Activated CD8-positive, alpha-beta T cell treated with anti-CD3 and anti-CD28 coated beads for 36 hours (primary cell): ENCODE data around the gene SAMD4A. TPM values are rescaled to one million over a fixed set of nuclear protein-coding genes. Genes with fewer than 3 reads are reported as not detected.

ENCODE experiments used
- ATAC-seq: fragments of 200-7000 bp; cut with Tn5 transposase; one replicate; pipeline ENCODE4 v1.10.0; 2021; ENCODE audit warnings: mild to moderate bottlenecking, moderate library complexity
- CTCF ChIA-PET: fragments of 350-600 bp; sonication (Branson Sonifier 250); formaldehyde crosslinking; loops from one replicate; lab custom pipeline; 2021; ENCODE audit warnings: antibody characterized with exemption; lab: Charles Lee
- POLR2A ChIA-PET: fragments of 350-600 bp; sonication (Branson Sonifier 250); formaldehyde crosslinking; loops from one replicate; lab custom pipeline; 2021; ENCODE audit warnings: antibody characterized with exemption; lab: Charles Lee
- DNase-seq: peaks from one replicate; pipeline ENCODE4 v3.0.0-alpha.2; 2020
- H3K27ac Mint-ChIP-seq: one replicate; pipeline ENCODE4 v1.8.0; 2021; ENCODE audit warnings: mild to moderate bottlenecking, mixed read lengths
- H3K27me3 Mint-ChIP-seq: one replicate; pipeline ENCODE4 v1.8.0; 2021; ENCODE audit warnings: mixed read lengths
- H3K36me3 Mint-ChIP-seq: one replicate; pipeline ENCODE4 v1.8.0; 2021; ENCODE audit warnings: low read depth, mixed read lengths
- H3K4me1 Mint-ChIP-seq: one replicate; pipeline ENCODE4 v1.8.0; 2021; ENCODE audit warnings: low read depth, mixed read lengths
- H3K4me3 Mint-ChIP-seq: one replicate; pipeline ENCODE4 v1.8.0; 2021; ENCODE audit warnings: mild to moderate bottlenecking, moderate library complexity, mixed read lengths
- H3K9me3 Mint-ChIP-seq: one replicate; pipeline ENCODE4 v1.8.0; 2021; ENCODE audit warnings: mixed read lengths
- intact Hi-C: fragments of 100-400 bp; cut with micrococcal nuclease; formaldehyde crosslinking; loops from one replicate; pipeline ENCODE4 v1.10.0; 2022
- total RNA-seq, 2 experiments: library from RNA; stranded (reverse); gene quantifications; one replicate each; pipeline ENCODE4 v1.2.3, GENCODE V29; 2021
- TF ChIP-seq, protein P1 (sequence below): fragments of 200-600 bp; IDR thresholded peaks from one replicate; pipeline ENCODE4 v1.8.0; 2022; ENCODE audit warnings: antibody characterized with exemption, mild to moderate bottlenecking

SAMD4A gene
- total RNA-seq, 2 experiments from 2014 or later, result 4.5 to 4.9 TPM

- H3K27me3 Mint-ChIP-seq, result peaks cover 24% of the 10 kb centered on the region
- POLR2A ChIA-PET, result no interaction called here
- H3K9me3 Mint-ChIP-seq, result no peaks in the 10 kb centered on the region
- no peaks in the 10 kb centered on the region for H3K36me3 Mint-ChIP-seq
- TF ChIP-seq, protein P1, sequence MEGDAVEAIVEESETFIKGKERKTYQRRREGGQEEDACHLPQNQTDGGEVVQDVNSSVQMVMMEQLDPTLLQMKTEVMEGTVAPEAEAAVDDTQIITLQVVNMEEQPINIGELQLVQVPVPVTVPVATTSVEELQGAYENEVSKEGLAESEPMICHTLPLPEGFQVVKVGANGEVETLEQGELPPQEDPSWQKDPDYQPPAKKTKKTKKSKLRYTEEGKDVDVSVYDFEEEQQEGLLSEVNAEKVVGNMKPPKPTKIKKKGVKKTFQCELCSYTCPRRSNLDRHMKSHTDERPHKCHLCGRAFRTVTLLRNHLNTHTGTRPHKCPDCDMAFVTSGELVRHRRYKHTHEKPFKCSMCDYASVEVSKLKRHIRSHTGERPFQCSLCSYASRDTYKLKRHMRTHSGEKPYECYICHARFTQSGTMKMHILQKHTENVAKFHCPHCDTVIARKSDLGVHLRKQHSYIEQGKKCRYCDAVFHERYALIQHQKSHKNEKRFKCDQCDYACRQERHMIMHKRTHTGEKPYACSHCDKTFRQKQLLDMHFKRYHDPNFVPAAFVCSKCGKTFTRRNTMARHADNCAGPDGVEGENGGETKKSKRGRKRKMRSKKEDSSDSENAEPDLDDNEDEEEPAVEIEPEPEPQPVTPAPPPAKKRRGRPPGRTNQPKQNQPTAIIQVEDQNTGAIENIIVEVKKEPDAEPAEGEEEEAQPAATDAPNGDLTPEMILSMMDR, result no peak
- H3K4me1 Mint-ChIP-seq, result peaks cover 24% of the 10 kb centered on the region
- no peak overlapping the region for H3K27ac Mint-ChIP-seq
- intact Hi-C loops, result loop anchor here (5.0 kb wide), 1 partner anchor 120 kb away; no protein-coding TSS in a partner anchor
- ATAC-seq, result no peak
- no peak for DNase-seq
- H3K4me3 Mint-ChIP-seq, result no peak overlapping the region
- CTCF ChIA-PET, result interaction anchor here (0.6 to 1.7 kb wide), 3 partner anchors 81 to 1026 kb away, joined by 3 to 9 read pairs (median 6); partner anchors contain the start of gene SAMD4A
These were observed 125.4 kb downstream of the SAMD4A start for GRCh38 chr14:54692284-54692772.

GRCh38 chr14:54693761-54694160, 126.8 kb downstream of the SAMD4A start:
- ChIA-PET CTCF (interaction anchor here (0.8 to 1.7 kb wide), 6 partner anchors 25 to 127 kb away, joined by 3 to 9 read pairs (median 3); partner anchors contain the start of gene SAMD4A), POLR2A (interaction anchor here (0.6 kb wide), 1 partner anchor 66 kb away, joined by 3 read pairs; no protein-coding TSS in a partner anchor)
- intact Hi-C loops, result loop anchor here (5.0 kb wide), 1 partner anchor 121 kb away; no protein-coding TSS in a partner anchor
- TF ChIP-seq, protein P1, result no peak
- Mint-ChIP-seq H3K4me3 (no peak overlapping the region), H3K27me3 (peaks cover 22% of the 10 kb centered on the region), H3K36me3 (no peaks in the 10 kb centered on the region), H3K9me3 (no peaks in the 10 kb centered on the region), H3K27ac (no peak overlapping the region), H3K4me1 (peaks cover 12% of the 10 kb centered on the region)
- ATAC-seq (no peak), DNase-seq (no peak)

DNA sequence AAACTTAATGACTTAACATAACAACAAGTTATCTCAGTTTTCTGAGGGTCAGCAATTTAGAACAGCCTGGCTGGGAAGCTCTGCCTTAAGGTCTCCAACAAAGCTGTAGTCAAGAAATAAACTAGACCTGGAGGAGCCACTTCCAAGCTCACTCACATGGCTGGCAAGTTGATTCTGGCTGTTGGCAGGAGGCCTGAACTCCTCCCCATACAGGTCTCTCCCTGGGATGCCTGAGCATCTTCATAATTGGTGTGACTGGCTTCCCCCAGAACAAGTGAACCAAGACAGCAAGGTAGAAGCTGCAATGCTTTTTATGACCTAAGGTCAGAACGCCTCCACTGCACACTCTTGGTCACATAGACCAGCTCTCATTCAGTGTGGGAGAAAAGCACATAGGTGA, 128.3 kb downstream of the SAMD4A start:
- Mint-ChIP-seq H3K9me3 (no peaks in the 10 kb centered on the region), H3K27ac (no peak overlapping the region), H3K4me1 (peaks cover 7% of the 10 kb centered on the region), H3K27me3 (peaks cover 26% of the 10 kb centered on the region), H3K36me3 (no peaks in the 10 kb centered on the region), H3K4me3 (no peak overlapping the region)
- intact Hi-C loops, result no loop called here
- TF ChIP-seq, protein P1, result no peak
- ChIA-PET CTCF (interaction anchor here (0.6 to 2.2 kb wide), 4 partner anchors 10 to 196 kb away, joined by 3 to 5 read pairs (median 3); no protein-coding TSS in a partner anchor), POLR2A (no interaction called here)
- DNase-seq (no peak), ATAC-seq (no peak)

DNA sequence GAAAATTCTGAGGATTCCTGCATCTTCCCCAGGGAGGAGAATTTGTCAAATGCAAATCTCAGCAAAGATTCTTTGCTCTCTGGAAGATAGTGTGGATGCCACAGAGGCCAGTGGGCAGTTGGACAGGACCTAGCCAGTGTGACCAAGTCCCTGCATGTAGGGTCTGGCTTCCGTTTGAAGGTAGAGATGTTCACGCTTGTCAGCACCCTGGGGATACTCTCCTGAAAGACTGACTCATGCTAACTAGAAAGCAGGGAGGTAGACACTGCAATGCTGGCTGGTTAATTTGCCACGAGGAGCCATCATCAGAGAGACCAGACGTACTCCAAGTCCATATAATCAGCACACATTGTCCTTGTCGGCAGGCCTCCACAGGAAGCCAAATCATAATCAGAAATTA, 130.1 kb downstream of the SAMD4A start:
- ChIA-PET CTCF (interaction anchor here (2.2 kb wide), 1 partner anchor 77 kb away, joined by 5 read pairs; no protein-coding TSS in a partner anchor), POLR2A (interaction anchor here (1.4 kb wide), 1 partner anchor 11 kb away, joined by 3 read pairs; no protein-coding TSS in a partner anchor)
- Mint-ChIP-seq H3K4me1 (peaks cover 7% of the 10 kb centered on the region), H3K9me3 (no peaks in the 10 kb centered on the region), H3K36me3 (no peaks in the 10 kb centered on the region), H3K4me3 (no peak overlapping the region), H3K27ac (no peak overlapping the region), H3K27me3 (peaks cover 32% of the 10 kb centered on the region)
- no peak for ATAC-seq
- no peak for DNase-seq
- intact Hi-C loops, result no loop called here
- TF ChIP-seq, protein P1, result no peak

DNA sequence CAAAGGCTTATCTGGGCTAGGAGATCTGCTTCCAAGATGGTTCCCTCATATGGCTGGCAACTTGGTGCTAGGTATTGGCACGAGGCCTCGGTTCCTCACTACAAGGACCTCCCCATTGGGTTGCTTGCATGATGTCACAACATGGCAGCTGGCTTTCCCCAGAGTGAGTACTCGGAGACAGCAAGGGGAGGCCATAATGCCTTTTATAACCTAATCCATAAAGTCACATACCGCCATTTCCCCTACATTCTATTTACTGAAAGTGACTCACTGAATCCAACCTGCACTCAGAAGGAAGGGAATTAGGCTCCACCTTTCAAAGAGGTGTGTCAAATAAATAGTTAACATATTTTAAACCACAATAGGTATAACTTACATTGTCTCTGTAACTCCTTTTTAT, 130.9 kb downstream of the SAMD4A start:
- ATAC-seq (no peak), DNase-seq (no peak)
- H3K27ac Mint-ChIP-seq, result no peak overlapping the region
- H3K9me3 Mint-ChIP-seq, result no peaks in the 10 kb centered on the region
- ChIA-PET POLR2A (interaction anchor here (1.0 to 1.4 kb wide), 2 partner anchors 12 to 56 kb away, joined by 3 read pairs; no protein-coding TSS in a partner anchor), CTCF (interaction anchor here (3.9 kb wide), 1 partner anchor 76 kb away, joined by 21 read pairs; no protein-coding TSS in a partner anchor)
- intact Hi-C loops, result no loop called here
- peaks cover 3% of the 10 kb centered on the region for H3K4me1 Mint-ChIP-seq
- peaks cover 30% of the 10 kb centered on the region for H3K27me3 Mint-ChIP-seq
- H3K36me3 Mint-ChIP-seq, result no peaks in the 10 kb centered on the region
- TF ChIP-seq, protein P1, result no peak
- no peak overlapping the region for H3K4me3 Mint-ChIP-seq
